SKM-1 treated with dmso at 0.1 percent for 144 hours (cell line): ENCODE measurements around the gene F10.

ENCODE experiments used
- DNase-seq: peaks from one replicate; lab custom pipeline; 2025; ENCODE audit not compliant: unreplicated experiment; lab: John Stamatoyannopoulos, UW

The F10 gene

DNA sequence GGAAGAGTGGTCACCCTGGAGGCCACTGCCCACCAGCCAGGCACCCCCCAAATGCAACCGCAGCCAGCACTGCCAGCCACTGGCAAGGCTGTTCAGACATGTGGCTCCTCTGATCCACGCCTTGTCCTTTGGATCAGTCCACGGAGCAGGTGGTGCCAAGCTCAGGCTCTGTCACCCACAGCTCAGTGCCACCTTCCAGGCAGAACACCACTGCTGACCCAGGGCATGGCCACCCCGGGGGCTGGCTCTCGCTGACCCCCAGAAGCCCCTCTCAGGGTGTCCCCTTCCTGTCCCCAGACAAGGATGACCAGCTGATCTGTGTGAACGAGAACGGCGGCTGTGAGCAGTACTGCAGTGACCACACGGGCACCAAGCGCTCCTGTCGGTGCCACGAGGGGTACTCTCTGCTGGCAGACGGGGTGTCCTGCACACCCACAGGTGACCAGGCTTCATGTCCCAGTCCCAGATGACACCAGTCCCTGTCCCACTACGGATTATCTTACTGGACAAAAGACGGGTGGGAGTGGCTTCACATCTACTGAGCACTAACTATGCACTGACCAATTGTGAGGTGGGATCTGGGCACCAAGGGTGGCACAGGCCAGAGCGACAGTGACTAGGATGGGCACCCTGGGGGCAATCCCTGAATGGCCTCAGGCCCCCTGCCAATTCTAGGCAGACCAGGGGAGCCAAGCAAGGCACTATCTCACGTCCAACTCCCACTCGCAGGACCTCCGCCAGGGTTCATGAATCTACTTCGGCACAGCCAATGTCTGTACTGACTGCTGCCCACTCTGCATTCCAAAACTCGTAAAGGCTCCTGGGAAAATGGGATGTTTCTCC, 7.0 kb upstream of the F10 start:
- DNase-seq, result no peak

DNA sequence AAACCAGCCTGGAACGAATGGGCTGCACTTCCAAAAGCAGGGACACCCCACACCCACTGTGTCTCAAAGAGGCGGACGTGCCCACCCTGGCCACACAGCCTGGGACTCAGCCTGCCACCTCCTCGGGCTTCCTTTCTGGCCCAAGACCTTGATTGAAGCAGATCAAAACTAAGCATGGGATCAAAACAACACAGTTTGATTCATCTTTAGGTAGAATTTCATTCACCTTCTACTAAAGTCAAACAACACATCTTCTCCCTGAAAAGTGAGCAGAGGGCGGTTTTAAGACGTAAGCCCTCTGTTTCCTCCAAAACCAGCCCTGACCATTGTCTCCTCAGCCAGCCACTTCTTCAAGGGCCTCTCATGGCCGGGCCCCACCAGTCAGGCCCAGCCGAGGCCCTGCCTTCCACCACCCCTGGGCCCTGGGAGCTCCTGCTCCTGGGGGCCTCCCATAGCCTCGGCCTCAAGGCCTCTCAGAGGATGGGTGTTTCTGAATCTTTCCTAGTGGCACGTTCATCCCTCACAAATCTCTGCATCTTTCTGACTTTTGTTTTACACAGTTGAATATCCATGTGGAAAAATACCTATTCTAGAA, 6.3 kb upstream of the F10 start:
- no peak for DNase-seq

DNA sequence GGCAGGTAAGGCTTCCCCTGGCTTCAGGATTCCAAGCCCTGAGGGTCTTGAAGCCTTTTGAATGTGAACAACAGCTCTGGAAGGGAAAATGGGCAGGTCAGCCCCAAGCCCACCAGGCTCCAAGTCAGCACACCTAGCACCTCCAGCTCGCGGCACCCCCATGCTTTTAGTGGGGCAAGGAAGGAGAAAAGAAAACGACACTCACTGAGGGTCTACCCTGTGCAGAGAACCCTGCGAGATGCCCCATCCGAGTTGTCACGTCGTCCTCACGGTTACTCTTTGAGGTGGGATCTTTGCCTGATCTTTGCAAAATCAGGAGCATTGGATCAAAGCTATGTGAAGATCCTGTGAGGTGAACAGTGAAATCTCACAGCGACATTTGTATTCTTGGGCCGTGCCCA, 5.7 kb upstream of the F10 start:
- DNase-seq, result no peak

DNA sequence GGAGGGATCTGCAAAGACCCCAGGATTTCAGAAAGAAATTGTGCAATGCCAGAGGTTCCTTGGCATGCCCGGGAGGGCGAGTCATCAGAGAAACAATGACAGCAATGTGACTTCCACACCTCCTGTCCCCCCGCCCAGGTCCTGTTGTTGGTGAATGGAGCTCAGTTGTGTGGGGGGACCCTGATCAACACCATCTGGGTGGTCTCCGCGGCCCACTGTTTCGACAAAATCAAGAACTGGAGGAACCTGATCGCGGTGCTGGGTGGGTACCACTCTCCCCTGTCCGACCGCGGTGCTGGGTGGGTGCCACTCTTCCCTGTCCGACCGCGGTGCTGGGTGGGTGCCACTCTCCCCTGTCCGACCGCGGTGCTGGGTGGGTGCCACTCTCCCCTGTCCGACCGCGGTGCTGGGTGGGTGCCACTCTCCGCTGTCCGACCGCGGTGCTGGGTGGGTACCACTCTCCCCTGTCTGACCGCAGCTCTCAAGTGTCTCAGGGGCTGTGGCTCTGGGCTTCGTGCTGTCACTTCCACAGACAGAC, 5.2 kb upstream of the F10 start:
- no peak for DNase-seq

DNA sequence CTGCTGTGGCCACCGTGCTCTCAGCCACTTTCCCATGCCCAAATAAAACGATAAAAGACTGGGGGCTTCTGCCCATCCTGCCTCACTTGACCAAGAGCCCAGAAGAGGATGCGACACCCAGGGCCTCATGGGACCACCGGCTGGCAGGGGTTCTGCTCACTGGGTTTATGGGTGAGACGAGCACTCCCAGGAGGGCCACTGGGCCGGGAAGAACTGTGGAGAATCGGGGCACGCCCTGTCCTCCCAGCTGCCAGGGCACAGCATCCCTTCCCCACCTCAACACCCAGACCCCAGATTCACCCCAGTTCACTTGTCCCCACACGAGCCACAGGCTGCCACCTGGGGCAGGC, 4.7 kb upstream of the F10 start:
- no peak for DNase-seq

DNA sequence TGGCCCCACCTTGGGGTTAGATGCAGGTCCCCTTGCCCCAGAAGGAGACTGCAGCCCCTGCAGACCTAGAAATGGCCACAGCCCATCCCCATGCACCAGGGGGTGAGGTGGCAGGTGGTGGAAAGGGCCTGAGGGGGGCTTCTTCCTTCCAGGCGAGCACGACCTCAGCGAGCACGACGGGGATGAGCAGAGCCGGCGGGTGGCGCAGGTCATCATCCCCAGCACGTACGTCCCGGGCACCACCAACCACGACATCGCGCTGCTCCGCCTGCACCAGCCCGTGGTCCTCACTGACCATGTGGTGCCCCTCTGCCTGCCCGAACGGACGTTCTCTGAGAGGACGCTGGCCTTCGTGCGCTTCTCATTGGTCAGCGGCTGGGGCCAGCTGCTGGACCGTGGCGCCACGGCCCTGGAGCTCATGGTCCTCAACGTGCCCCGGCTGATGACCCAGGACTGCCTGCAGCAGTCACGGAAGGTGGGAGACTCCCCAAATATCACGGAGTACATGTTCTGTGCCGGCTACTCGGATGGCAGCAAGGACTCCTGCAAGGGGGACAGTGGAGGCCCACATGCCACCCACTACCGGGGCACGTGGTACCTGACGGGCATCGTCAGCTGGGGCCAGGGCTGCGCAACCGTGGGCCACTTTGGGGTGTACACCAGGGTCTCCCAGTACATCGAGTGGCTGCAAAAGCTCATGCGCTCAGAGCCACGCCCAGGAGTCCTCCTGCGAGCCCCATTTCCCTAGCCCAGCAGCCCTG, 4.2 kb upstream of the F10 start:
- no peak for DNase-seq

DNA sequence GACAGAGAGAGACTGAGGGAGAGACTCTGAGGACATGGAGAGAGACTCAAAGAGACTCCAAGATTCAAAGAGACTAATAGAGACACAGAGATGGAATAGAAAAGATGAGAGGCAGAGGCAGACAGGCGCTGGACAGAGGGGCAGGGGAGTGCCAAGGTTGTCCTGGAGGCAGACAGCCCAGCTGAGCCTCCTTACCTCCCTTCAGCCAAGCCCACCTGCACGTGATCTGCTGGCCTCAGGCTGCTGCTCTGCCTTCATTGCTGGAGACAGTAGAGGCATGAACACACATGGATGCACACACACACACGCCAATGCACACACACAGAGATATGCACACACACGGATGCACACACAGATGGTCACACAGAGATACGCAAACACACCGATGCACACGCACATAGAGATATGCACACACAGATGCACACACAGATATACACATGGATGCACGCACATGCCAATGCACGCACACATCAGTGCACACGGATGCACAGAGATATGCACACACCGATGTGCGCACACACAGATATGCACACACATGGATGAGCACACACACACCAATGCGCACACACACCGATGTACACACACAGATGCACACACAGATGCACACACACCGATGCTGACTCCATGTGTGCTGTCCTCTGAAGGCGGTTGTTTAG, 3.3 kb upstream of the F10 start:
- DNase-seq, result no peak

DNA sequence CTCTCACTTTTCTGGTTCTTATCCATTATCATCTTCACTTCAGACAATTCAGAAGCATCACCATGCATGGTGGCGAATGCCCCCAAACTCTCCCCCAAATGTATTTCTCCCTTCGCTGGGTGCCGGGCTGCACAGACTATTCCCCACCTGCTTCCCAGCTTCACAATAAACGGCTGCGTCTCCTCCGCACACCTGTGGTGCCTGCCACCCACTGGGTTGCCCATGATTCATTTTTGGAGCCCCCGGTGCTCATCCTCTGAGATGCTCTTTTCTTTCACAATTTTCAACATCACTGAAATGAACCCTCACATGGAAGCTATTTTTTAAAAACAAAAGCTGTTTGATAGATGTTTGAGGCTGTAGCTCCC, 2.8 kb upstream of the F10 start:
- no peak for DNase-seq

DNA sequence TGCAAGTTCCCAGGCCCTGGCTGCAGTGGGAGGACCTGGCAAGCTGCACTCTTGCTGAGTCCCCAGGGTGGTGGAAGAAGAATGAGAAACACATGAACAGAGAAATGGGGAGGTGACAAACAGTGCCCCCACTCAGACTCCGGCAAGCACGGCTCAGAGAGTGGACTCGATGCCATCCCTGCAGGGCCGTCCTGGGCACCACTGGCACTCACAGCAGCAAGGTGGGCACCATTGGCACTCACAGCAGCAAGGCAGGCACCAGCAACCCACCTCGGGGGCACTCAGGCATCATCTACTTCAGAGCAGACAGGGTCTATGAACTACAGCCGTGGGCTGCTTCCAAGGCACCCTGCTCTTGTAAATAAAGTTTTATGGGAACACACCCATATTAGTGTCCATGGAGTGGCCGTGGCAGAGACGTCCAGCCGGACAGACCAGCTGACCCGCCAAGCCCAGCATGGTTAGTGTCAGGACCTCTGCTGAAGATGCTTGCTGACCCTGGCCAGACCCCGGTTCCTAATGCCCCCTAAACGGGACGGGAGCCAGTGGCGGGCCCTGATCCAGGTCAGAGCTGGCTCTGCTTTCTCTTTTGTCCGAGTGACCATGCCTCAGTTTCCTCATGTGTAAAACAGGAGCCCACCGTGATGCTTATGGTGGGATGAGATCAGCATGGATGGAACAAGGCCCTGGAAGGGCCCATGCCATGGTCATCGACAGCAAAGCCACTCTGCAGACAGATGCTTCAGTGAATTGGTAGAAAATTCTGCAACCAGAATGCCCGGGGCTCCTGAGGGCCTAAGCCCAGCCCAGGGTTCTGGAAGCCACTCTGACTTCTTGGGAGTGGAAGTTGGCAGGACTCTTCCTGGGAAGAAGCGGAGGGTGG, 2.1 kb upstream of the F10 start:
- no peak for DNase-seq

DNA sequence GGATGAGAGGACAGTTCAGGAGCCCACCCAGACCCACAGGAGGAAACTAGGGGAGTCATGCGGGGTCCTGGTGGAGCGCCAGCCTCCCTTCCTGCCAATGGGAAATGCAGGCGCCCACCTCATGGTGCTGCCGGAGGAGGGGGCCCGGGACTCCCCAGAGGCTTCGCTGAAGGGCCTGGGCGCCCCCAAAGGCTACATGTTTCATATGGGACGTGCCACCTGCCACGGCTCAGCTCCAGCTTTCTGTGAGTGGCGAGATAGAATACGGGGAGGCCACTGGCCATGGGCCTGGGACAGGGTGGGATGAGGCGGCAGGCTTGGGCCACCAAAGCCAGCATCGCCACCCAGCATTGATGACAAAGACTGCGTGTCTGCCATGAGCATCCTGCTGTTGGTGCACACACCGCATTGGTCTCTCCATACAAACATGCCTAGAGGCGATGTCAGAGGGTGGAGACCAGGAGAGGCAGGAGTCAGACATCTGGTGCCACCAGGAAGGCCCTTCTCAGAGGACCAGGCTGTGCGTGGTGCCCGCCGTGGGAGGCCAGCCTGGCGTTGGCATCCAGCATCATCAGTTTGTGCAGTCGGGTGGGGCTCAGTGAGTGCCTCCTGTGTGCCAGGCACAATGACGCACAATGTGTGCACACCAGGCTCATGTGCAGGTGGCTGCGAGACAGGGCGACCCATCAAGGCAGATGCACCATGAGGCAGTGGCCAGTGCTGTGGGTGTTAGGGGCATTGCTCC, 1.2 kb upstream of the F10 start:
- no peak for DNase-seq

DNA sequence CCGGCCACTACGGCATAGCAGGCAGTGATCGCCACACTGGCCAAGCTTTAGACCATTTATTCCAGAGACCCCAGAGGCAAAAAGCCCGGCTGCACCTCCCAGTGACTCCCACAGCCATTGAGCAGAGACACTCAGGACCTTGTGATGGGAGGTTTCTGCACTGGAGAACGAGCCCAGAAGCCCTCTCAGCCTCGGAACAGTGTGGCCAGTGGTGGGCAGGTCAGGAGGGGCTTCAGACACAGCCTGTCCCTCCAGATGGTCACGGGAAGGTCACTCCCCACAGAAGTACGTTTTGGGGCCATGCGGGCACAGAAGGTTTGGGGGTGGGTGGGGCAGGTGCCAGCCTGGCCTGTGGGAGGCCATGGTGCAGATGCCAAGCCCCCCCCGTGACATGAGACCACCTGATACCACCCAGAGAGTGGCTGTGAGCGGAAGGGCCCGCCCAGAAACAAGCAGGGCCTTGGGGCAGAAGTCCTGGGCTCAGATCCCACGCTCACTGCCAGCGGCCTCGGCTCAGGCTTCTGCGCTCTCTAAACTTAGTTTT, 599 bp upstream of the F10 start:
- no peak for DNase-seq

DNA sequence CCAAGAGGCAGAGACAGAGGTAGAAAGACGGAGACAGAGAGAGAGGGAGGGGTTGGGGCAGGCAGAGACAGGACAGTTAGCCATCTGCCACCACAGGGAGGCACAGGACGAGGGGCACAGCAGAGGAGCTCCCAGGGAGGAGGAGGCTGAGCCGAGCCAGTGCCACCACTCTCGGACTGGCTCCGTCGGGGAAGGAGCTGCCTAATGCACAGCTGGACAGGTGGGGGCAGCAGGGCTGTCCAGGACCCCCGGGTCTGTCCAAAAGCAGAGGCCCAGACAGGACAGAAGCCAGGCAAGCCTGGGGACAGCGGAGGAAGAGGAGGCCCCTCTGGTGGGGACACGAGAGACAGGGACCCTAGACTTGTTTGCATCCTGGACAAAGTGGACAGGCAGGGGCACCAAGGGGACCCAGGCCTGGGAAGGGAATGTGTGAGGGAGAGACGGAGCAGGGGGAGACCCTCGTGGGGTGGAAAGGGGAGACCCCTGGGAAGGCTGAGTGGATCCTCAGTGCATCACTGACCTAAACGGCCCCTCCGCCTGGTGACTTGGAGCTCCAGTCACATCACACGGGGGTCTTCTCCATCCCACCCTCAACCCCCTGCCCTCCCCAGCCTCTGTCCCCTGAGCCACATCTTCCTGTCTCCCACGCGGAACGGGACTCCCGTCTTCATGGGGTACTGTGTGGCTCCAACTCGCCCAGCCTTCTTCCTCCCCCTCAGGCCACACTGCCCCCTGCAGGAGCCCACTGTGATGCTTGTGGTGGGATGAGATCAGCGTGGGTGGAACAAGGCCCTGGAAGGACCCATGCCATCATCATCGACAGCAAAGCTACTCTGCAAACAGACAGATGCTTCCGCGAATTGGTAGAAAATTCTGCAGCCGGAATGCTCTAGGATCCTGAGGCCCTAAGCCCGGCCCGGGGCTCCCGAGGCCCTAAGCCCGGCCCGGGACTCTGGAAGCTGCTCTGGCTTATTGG, 915 bp downstream of the F10 start:
- DNase-seq, result no peak

DNA sequence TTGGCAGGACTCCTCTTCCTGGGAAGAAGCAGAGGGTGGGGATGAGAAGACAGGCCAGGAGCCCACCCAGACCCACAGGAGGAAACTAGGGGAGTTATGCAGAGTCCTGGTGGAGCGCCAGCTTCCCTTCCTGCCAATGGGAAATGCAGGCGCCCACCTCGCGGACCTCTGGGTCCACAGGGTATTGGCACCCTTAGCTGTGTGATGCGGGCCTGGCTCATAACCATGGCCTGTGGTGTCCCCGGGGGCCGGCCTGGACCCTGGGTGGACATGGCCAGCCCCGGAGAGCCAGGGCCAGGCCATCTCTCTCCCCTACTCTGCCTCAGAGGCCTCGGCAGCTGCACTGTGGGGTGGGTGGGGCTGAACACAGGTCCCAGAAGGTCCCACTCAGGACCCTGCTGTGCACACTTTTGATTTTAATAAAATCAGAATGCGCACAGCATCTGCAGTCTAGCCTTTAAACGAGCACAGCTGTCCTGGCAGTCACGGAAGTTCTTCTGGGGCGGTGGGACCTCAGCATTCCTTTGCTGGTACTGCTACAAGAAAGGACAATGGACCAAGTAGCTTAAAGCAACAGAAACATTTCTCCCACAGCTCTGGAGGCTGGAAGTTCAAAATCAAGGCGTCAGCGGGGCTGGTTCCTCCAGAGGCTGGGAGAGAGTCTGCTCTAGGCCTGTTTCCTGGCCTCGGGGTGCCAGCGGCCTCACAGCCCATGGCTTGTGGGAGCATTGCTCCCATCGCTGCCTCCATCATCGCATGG, 1.8 kb downstream of the F10 start:
- DNase-seq, result no peak

DNA sequence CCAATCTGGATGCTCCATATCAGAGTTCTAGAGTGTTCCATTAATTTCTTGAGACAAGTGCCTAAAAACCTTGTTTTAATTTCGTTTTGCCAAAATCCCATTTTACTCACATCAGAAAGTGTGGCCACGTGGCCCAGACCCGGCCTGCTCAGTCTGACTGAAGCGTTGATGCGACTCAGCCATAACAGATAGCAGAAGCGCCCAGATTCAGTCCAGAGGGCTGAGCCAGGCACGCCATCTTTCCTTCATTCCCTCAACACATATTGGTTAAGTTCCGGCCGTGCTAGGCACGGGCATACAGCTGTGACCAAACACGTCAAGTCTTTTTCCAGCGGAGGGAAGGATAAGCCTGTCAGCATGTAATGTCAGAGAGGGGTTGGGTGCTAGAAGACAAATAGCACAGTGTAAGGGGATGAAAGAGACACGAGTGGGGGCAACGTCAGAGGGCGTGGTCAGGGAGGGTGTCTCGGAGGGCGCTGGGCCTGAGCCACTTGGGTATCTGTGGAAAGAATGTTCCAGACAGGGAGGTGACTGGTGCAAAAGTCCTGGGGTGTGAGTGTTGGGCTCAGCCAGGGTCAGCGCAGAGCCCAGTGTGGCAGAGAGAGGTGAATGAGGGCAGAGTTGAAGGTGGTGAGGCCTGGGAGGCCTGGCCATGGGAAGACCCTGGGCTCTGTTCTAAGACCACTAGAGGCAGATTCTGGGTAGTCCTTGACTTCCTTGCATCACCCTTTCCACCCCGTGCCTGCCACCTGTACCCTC, 3.1 kb downstream of the F10 start:
- no peak for DNase-seq

DNA sequence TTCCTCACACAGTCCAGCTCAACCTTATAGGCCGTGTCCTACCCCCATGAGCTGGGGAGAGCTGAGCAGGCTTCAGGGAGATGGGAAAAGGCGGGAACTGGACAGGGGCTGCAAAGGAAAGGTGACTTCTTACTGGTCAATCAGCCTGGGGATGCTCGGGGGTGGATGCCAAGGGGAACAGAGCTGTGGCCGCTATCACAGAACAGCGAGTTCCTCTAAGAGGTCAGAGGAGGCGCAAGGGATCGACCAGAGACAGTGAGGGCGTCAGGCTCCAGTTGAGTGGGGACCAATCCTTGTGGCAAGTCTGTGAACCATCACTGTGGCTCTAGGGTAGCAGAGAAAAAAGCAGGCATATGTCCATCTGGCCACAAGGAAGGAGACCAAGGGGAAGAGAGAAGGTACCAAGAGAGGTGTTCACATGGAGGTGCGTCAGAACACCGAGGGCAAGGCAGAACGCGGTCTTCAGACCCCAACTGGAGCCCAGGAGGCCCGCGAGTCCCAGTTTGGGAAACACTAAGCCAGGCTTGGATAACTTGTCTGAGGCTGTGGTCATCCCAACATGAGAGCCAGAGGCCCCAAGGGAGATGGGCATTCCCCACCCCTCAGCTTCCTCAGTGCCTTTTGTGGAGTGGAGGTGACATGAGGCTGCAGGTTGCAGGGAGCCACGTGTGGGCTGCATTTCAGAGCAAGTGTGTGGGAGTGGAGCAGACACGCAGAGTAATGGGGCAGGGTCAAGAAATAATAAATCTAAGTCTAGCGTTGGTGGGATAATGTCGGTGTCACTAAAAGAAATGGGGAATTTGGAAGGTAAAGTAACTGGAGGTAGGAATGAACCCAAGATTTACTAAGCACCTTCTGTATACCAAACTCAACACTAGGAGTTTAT, 3.9 kb downstream of the F10 start:
- DNase-seq, result no peak

DNA sequence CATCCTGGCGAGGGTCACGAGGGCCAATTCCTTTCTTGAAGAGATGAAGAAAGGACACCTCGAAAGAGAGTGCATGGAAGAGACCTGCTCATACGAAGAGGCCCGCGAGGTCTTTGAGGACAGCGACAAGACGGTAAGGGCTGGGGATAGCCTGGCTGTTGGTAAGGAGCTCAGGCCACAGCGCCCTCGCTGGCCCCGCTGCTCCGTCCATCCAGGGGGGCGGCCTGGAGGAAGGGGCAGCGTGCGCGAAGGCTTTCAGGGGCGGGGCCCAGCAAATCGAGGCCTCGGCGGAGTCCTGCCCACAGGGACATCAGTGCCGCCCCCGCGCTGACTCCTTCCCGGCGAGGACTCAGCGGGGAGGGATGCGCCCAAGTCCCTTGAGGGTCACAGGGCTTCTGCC, 6.9 kb downstream of the F10 start:
- DNase-seq, result no peak
